Colonic mucosa (tissue), 4 donors: Measurements from ENCODE around the gene CDH4. TPM values are rescaled to one million over a fixed set of nuclear protein-coding genes. Genes with fewer than 3 reads are reported as not detected.

Experiments
- DNase-seq: peaks from one replicate; pipeline ENCODE4 v3.0.0-alpha.2; 2020
- H3K27ac ChIP-seq: fragments of 200-600 bp; one replicate; pipeline ENCODE4 v1.8.0; 2021
- H3K27me3 ChIP-seq: fragments of 200-600 bp; one replicate; pipeline ENCODE4 v1.8.0; 2021
- H3K36me3 ChIP-seq: fragments of 200-600 bp; one replicate; pipeline ENCODE4 v1.8.0; 2021
- H3K4me1 ChIP-seq: fragments of 200-600 bp; one replicate; pipeline ENCODE4 v1.8.0; 2021; ENCODE audit warnings: mild to moderate bottlenecking
- H3K4me3 ChIP-seq: fragments of 200-600 bp; one replicate; pipeline ENCODE4 v1.8.0; 2021
- H3K9ac ChIP-seq, 2 donors: one replicate each; pipeline ENCODE4 v1.7.0; 2013; ENCODE audit warnings: control low read depth in 2 of 2, low read depth in 2 of 2, low read length in 2 of 2
- H3K9me3 ChIP-seq: fragments of 200-600 bp; one replicate; pipeline ENCODE4 v1.8.0; 2021
- intact Hi-C: fragments of 100-400 bp; cut with DNase I; formaldehyde crosslinking; loops from one replicate; pipeline ENCODE4 v1.14.1; 2022
- total RNA-seq, 2 donors: library from RNA; stranded (reverse); fragmentation: NEBNext Ultra II Directional in 1 of 2; extraction: Animal tissue kit (Norgen Biotek cat#: 25700) in 1 of 2; gene quantifications; one replicate each; pipeline ENCODE4 v1.2.1, GENCODE V29; 2021
- TF ChIP-seq, protein P1 (sequence below): fragments of 200-600 bp; IDR thresholded peaks from one replicate; pipeline ENCODE4 v1.8.0; 2022; ENCODE audit warnings: antibody characterized with exemption, mild to moderate bottlenecking
- donor health status: healthy.
- donor health status: DM: no; HTN: no; CAD: no.
- donor health status: DM: no; HTN: no; CAD: no.

Gene CDH4
- total RNA-seq, 2 donors from 2014 or later = 0.08 TPM; not detected in 1

DNA sequence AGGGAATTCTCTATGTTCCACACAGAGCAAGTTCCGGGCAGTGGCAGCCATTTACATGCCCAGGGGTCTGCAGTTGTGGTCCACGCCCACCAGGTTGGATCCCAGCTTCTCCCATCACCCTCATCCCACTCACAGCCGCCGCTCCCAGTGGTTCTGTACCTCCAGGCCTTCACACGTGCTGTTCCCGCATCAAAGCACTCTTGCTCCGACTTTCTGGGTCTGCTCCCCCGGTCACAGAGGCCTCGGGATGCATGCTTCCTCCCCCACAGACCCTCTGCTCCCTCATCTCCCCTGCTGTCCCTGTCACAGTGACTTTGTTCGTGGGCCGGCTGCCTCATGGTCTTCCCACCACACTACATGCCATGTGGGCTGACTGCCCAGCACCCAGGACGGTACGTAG lies 481.2 kb downstream of the CDH4 start:
- DNase-seq = no peak
- no peak overlapping the region for H3K9ac ChIP-seq
- TF ChIP-seq, protein P1, sequence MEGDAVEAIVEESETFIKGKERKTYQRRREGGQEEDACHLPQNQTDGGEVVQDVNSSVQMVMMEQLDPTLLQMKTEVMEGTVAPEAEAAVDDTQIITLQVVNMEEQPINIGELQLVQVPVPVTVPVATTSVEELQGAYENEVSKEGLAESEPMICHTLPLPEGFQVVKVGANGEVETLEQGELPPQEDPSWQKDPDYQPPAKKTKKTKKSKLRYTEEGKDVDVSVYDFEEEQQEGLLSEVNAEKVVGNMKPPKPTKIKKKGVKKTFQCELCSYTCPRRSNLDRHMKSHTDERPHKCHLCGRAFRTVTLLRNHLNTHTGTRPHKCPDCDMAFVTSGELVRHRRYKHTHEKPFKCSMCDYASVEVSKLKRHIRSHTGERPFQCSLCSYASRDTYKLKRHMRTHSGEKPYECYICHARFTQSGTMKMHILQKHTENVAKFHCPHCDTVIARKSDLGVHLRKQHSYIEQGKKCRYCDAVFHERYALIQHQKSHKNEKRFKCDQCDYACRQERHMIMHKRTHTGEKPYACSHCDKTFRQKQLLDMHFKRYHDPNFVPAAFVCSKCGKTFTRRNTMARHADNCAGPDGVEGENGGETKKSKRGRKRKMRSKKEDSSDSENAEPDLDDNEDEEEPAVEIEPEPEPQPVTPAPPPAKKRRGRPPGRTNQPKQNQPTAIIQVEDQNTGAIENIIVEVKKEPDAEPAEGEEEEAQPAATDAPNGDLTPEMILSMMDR = no peak
- H3K36me3 ChIP-seq = no peaks in the 10 kb centered on the region
- H3K27ac ChIP-seq = no peak overlapping the region
- no peak overlapping the region for H3K4me3 ChIP-seq
- H3K4me1 ChIP-seq = no peaks in the 10 kb centered on the region
- no peaks in the 10 kb centered on the region for H3K27me3 ChIP-seq
- no peaks in the 10 kb centered on the region for H3K9me3 ChIP-seq
- intact Hi-C loops = no loop called here

DNA sequence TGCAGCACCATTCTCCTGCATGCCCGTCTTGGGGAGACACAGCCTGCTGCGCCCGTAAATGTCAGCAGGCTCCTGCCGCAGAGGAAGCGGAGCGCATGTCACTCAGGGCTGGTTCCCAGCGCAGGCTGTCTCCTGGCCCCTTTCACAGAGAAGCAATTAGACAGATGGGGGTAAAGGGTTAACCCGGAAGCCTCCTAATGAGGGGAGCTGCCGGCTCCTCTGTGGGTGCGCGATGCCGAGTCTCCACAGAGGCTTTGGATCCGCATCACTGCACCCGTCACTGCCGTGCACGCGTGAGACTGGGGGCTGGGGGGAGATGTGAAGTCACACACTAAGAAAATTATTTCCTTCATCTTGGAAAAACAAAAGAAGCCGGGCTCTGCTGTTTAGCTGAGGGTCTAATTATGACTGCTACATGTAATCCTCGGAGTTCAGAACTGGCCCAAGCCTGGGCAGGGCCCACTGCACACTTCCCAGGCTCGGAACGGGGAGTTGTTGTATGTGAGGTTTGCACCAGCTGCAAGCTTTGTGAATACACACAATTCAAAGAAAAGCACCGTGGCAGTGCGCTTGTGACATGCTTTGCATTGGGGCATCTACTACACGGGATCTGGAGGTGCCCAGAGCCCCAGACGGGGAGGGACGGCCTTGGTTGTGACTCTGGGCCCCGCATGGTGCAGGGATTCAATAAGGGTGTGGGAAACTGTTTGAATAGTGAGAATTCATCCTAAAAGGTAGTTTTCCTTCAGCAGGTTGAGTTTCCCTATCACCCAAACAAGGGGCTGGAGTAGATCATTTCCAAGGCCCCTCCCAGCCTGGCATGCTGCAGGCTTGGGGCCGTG lies 482.1 kb downstream of the CDH4 start:
- Histone ChIP-seq H3K9me3 (no peaks in the 10 kb centered on the region), H3K9ac (no peak overlapping the region), H3K4me3 (no peak overlapping the region), H3K4me1 (no peaks in the 10 kb centered on the region), H3K36me3 (no peaks in the 10 kb centered on the region), H3K27me3 (no peaks in the 10 kb centered on the region), H3K27ac (no peak overlapping the region)
- TF ChIP-seq, protein P1 = no peak
- intact Hi-C loops = no loop called here
- no peak for DNase-seq

DNA sequence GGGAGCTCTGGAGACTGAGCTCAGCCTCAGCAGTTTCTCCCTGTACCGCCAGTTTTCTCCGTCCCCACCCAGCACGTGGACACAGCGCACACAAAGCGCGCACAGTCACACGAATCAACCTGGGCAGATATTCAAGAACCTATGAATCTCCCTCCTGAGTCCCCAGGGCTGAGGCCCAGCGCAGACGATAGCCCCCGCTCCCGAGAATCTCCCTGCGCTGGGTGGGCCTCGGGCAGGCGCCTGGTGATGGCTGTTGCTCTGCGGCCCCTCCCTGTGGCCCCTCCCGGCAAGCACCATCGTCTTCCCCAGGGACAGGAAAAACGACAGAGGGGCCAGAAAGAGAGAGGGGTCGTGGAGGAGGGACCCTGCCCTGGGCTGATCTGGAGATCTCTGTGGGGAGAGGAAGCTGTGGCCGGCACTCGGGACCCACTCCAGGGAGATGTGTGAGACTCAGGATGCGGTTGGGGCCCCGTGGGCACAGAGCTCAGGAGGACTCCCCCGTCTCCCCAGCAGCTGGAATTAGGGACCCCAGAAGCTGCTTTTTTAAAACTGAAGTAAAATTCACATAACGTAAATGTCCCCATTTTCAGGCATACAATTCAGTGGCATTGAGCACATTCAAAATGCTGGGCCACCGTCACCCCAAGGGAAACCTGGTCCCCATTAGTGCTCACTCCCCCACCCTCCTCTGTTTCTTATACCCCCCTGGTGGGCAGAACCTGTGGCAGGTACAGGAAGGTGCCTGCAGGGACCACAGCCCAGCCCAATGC lies 482.9 kb downstream of the CDH4 start:
- no peak for DNase-seq
- H3K9ac ChIP-seq = no peak overlapping the region
- intact Hi-C loops = no loop called here
- H3K4me3 ChIP-seq = no peak overlapping the region
- no peaks in the 10 kb centered on the region for H3K27me3 ChIP-seq
- H3K36me3 ChIP-seq = no peaks in the 10 kb centered on the region
- TF ChIP-seq, protein P1 = no peak
- no peaks in the 10 kb centered on the region for H3K9me3 ChIP-seq
- no peaks in the 10 kb centered on the region for H3K4me1 ChIP-seq
- no peak overlapping the region for H3K27ac ChIP-seq

DNA sequence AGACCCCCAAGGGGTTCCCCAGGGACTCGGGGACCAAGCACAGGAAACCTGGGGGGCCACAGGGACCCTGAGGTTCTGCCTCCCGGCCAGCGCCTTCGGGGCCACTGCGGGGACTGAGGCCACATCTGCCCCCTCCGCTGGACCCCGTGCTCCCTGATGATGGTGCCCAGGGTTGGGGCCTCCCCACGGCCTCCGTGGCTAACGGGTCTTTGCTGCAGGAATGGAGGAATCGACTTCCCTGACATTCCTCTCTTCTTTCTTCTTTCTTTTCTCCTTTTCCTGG lies 483.4 kb downstream of the CDH4 start:
- no peak overlapping the region for H3K9ac ChIP-seq
- intact Hi-C loops = no loop called here
- H3K36me3 ChIP-seq = no peaks in the 10 kb centered on the region
- no peak overlapping the region for H3K27ac ChIP-seq
- no peak overlapping the region for H3K4me3 ChIP-seq
- DNase-seq = no peak
- no peaks in the 10 kb centered on the region for H3K4me1 ChIP-seq
- no peaks in the 10 kb centered on the region for H3K9me3 ChIP-seq
- TF ChIP-seq, protein P1 = no peak
- no peaks in the 10 kb centered on the region for H3K27me3 ChIP-seq

DNA sequence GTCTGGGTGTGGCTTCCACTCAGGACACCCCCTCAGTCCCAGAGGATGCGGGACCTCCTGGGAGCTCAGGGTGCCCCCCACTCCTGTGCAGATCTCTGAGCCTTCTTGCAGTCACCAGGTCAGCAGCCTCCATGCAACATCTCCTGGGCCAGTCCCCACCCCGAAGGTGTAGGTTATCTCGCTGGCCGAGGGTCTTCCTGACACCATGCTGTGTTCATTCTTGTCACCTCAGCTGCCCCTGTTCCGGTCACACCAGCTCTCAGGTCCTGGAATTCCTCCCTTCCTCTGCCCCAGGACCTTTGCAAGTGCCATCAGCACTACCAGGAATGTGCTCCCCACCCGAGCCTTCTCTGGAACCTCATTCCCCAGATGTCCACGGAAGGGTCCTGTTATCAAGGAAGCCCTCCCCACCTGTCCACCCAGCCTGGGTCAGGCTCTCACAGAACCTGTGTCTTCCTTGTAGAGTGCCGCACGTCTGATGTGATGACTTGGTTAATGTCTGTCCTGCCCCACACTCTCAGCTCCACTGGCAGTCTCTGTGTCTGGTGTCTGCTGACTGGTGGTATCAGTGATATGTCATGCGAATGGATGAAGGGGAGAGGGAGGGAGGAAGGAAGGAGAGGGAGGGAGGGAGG lies 484.1 kb downstream of the CDH4 start:
- no peaks in the 10 kb centered on the region for H3K4me1 ChIP-seq
- TF ChIP-seq, protein P1 = no peak
- H3K9me3 ChIP-seq = no peaks in the 10 kb centered on the region
- intact Hi-C loops = no loop called here
- no peak overlapping the region for H3K4me3 ChIP-seq
- no peak overlapping the region for H3K9ac ChIP-seq
- DNase-seq = no peak
- H3K27ac ChIP-seq = no peak overlapping the region
- no peaks in the 10 kb centered on the region for H3K36me3 ChIP-seq
- H3K27me3 ChIP-seq = no peaks in the 10 kb centered on the region
